Common myeloid progenitor, CD34-positive (primary cell): ENCODE measurements around the gene TINAGL1. TPM values are rescaled to one million over a fixed set of nuclear protein-coding genes. Genes with fewer than 3 reads are reported as not detected.

ENCODE experiments used
- CTCF ChIA-PET: fragments of 350-600 bp; sonication (Branson Sonifier 250); formaldehyde crosslinking; loops from one replicate; lab custom pipeline; 2021; ENCODE audit warnings: antibody characterized with exemption; lab: Charles Lee
- POLR2A ChIA-PET: fragments of 350-600 bp; sonication (Branson Sonifier 250); formaldehyde crosslinking; loops from one replicate; lab custom pipeline; 2021; ENCODE audit warnings: antibody characterized with exemption; lab: Charles Lee
- DNase-seq, 3 donors: peaks; one replicate each; pipeline versions ENCODE4 v3.0.0 to v3.0.0-alpha.2; 2013
- H3K27ac ChIP-seq, 2 experiments: 1 replicate in 1 of 2; 2 replicates in 1 of 2; pipeline ENCODE4 v1.7.0; 2013; ENCODE audit warnings: inconsistent platforms in 2 of 2, low read length in 2 of 2, mild to moderate bottlenecking in 2 of 2, low read depth in 1 of 2, moderate library complexity in 1 of 2; ENCODE audit not compliant: severe bottlenecking in 2 of 2, insufficient read depth in 1 of 2, poor library complexity in 1 of 2
- H3K27me3 ChIP-seq, 5 experiments: replicated peaks in 2 of 5; 1 replicate in 3 of 5; 2 replicates in 2 of 5; pipeline versions ENCODE4 v1.6.1 to v1.7.0; 2013; ENCODE audit warnings: low read length in 4 of 5, mild to moderate bottlenecking in 2 of 5, moderate library complexity in 2 of 5, inconsistent platforms in 1 of 5; ENCODE audit not compliant: insufficient read depth in 5 of 5, control insufficient read depth in 4 of 5
- H3K36me3 ChIP-seq, 4 experiments: 1 replicate in 2 of 4; 2 replicates in 2 of 4; pipeline versions ENCODE4 v1.6.1 to v1.7.0; 2013; ENCODE audit warnings: low read length in 3 of 4, control low read depth in 1 of 4, mild to moderate bottlenecking in 1 of 4; ENCODE audit not compliant: control insufficient read depth in 4 of 4, insufficient read depth in 4 of 4
- H3K4me1 ChIP-seq, 4 experiments: 1 replicate in 3 of 4; 2 replicates in 1 of 4; pipeline versions ENCODE4 v1.6.1 to v1.7.1; 2013; ENCODE audit warnings: low read length in 3 of 4, mild to moderate bottlenecking in 3 of 4, control low read depth in 1 of 4, inconsistent platforms in 1 of 4, moderate library complexity in 1 of 4; ENCODE audit not compliant: control insufficient read depth in 4 of 4, insufficient read depth in 4 of 4; ENCODE audit errors: control extremely low read depth in 1 of 4
- H3K4me3 ChIP-seq, 7 experiments: 1 replicate in 4 of 7; 2 replicates in 3 of 7; pipeline versions ENCODE4 v1.5.1 to v1.7.0; 2013; ENCODE audit warnings: mild to moderate bottlenecking in 7 of 7, low read length in 6 of 7, moderate library complexity in 6 of 7, inconsistent platforms in 2 of 7, low read depth in 2 of 7, control low read depth in 1 of 7; ENCODE audit not compliant: insufficient read depth in 4 of 7, control insufficient read depth in 1 of 7; ENCODE audit errors: extremely low read depth in 1 of 7
- H3K9me3 ChIP-seq, 5 experiments: 1 replicate in 4 of 5; 2 replicates in 1 of 5; pipeline versions ENCODE4 v1.6.1 to v1.7.1; 2013; ENCODE audit warnings: low read length in 4 of 5, mild to moderate bottlenecking in 2 of 5, inconsistent platforms in 1 of 5, low read depth in 1 of 5, moderate library complexity in 1 of 5; ENCODE audit not compliant: control insufficient read depth in 4 of 5, insufficient read depth in 2 of 5; ENCODE audit errors: control extremely low read depth in 1 of 5
- WGBS: methylation state at CpG from one replicate; pipeline ENCODE4 v1.1.5; 2013; ENCODE audit not compliant: insufficient coverage; 5-methylcytosine and 5-hydroxymethylcytosine counted together
- polyA plus RNA-seq: library from polyadenylated mRNA; unstranded; fragments of 120-200 nt; gene quantifications from one replicate; pipeline ENCODE4 v1.2.1, GENCODE V29; 2013

The TINAGL1 gene
- polyA plus RNA-seq, result 2.4 TPM

GRCh38 chr1:31576201-31576669 is at the start of gene TINAGL1:
TSS of gene TINAGL1 (plus strand) at chr1:31576515. CDS start at chr1:31577149, 634 bp downstream.
- peak in 2 of 3 donors; percentile 37 for DNase-seq
- peaks cover 0 to 5% (median 0%) of the 10 kb centered on the region in 5 experiments for H3K27me3 ChIP-seq
- no peak within 1 kb of the TSS for H3K27ac ChIP-seq
- peaks cover 1 to 53% (median 26%) of the 10 kb centered on the region in 4 experiments for H3K4me1 ChIP-seq
- peak within 1 kb of the TSS in 5 of 7 experiments; percentile 32 to 74 (median 57) for H3K4me3 ChIP-seq
- 14% methylated on average over 6 of the region's 25 CpGs for WGBS
- H3K9me3 ChIP-seq, result no peaks in the 10 kb centered on the region
- CTCF ChIA-PET, result interaction anchor here (1.0 to 1.2 kb wide), 2 partner anchors 11 to 16 kb away, joined by 3 to 4 read pairs; no protein-coding TSS in a partner anchor
- H3K36me3 ChIP-seq, result no peaks in the 10 kb centered on the region
- POLR2A ChIA-PET, result no interaction called here

- H3K36me3 ChIP-seq, result no peaks in the 10 kb centered on the region
- peaks cover 0 to 8% (median 4%) of the 10 kb centered on the region in 4 experiments for H3K4me1 ChIP-seq
- H3K9me3 ChIP-seq, result no peaks in the 10 kb centered on the region
- no peaks in the 10 kb centered on the region for H3K27me3 ChIP-seq
- no CpG with 5 or more reads among the region's 4 CpGs for WGBS
- H3K27ac ChIP-seq, result no peak overlapping the region
- DNase-seq, result no peak
- no peak overlapping the region for H3K4me3 ChIP-seq
- ChIA-PET CTCF (interaction anchor here (1.4 kb wide), 1 partner anchor 31 kb away, joined by 3 read pairs; no protein-coding TSS in a partner anchor), POLR2A (no interaction called here)
Observed at GRCh38 chr1:31529999-31530684, 46.2 kb upstream of the TINAGL1 start.

GRCh38 chr1:31531177-31531999 is 44.9 kb upstream of the TINAGL1 start:
- Histone ChIP-seq H3K27me3 (no peaks in the 10 kb centered on the region), H3K27ac (no peak overlapping the region), H3K9me3 (no peaks in the 10 kb centered on the region), H3K4me3 (no peak overlapping the region), H3K4me1 (peaks cover 0 to 21% (median 16%) of the 10 kb centered on the region in 4 experiments), H3K36me3 (no peaks in the 10 kb centered on the region)
- WGBS, result 90% methylated on average over 9 of the region's 10 CpGs
- ChIA-PET CTCF (interaction anchor here (0.8 to 2.5 kb wide), 6 partner anchors 9 to 141 kb away, joined by 3 to 11 read pairs (median 4); no protein-coding TSS in a partner anchor), POLR2A (no interaction called here)
- DNase-seq, result no peak

GRCh38 chr1:31532173-31532572 is 44.1 kb upstream of the TINAGL1 start:
- CTCF ChIA-PET, result interaction anchor here (1.0 to 2.5 kb wide), 4 partner anchors 10 to 110 kb away, joined by 3 to 11 read pairs (median 6); no protein-coding TSS in a partner anchor
- WGBS, result no CpG with 5 or more reads among the region's 1 CpG
- Histone ChIP-seq H3K4me3 (no peak overlapping the region), H3K36me3 (no peaks in the 10 kb centered on the region), H3K4me1 (peaks cover 0 to 23% (median 18%) of the 10 kb centered on the region in 4 experiments), H3K27ac (no peak overlapping the region), H3K27me3 (no peaks in the 10 kb centered on the region), H3K9me3 (no peaks in the 10 kb centered on the region)
- no peak for DNase-seq
- POLR2A ChIA-PET, result no interaction called here

DNA sequence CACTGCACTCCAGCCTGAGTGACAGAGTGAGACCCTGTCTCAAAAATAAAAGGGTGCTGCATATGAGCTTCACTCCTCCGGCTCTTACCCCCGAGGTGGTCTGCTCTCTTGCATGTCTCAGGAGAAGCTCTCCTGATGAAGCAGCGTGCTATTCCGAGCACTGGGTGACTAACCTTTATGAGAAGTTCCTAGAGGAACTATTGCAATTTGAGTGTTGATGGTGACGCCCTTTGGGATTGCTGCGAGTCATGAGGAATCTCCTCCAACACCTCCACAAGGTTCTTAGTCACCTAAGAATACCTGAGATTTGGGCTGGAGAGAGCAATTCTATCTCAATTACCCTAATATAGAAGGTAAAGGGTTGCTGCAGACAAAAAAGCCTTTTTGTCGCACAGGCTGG is 40.8 kb upstream of the TINAGL1 start:
- Histone ChIP-seq H3K4me1 (peaks cover 0 to 23% (median 18%) of the 10 kb centered on the region in 4 experiments), H3K4me3 (peak overlapping the region in 2 of 7 experiments; percentile 1 to 8), H3K36me3 (no peaks in the 10 kb centered on the region), H3K27ac (no peak overlapping the region), H3K9me3 (peaks cover 0 to 4% (median 0%) of the 10 kb centered on the region in 5 experiments), H3K27me3 (no peaks in the 10 kb centered on the region)
- WGBS, result no CpG with 5 or more reads among the region's 7 CpGs
- no peak for DNase-seq
- POLR2A ChIA-PET, result no interaction called here
- CTCF ChIA-PET, result interaction anchor here (0.6 to 3.8 kb wide), 5 partner anchors 13 to 99 kb away, joined by 3 to 21 read pairs (median 4); no protein-coding TSS in a partner anchor

DNA sequence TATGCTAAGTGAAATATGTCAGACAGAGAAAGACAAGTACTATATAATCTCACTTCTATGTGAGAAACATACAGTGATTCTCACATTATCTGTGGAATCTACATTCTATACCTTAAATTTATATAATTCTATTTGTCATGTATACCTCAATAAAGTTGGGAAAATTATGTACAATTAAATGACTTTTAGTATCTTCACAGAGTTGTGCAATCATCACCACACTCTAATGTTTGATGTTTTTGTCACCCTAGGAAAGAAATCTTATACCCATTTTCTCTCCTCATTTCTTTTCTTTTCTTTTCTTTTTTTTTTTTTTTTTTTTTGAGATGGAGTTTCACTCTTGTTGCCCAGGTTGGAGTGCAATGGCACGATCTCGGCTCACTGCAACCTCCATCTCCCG is 37.0 kb upstream of the TINAGL1 start:
- no CpG with 5 or more reads among the region's 3 CpGs for WGBS
- CTCF ChIA-PET, result interaction anchor here (0.9 kb wide), 1 partner anchor 134 kb away, joined by 3 read pairs; no protein-coding TSS in a partner anchor
- no peaks in the 10 kb centered on the region for H3K36me3 ChIP-seq

More for the DNA sequence above, 37.0 kb upstream of the TINAGL1 start:
- DNase-seq, result no peak
- no peak overlapping the region for H3K27ac ChIP-seq
- peaks cover 3 to 26% (median 14%) of the 10 kb centered on the region in 5 experiments for H3K9me3 ChIP-seq
- POLR2A ChIA-PET, result no interaction called here
- no peak overlapping the region for H3K4me3 ChIP-seq
- H3K4me1 ChIP-seq, result peaks cover 0 to 21% (median 18%) of the 10 kb centered on the region in 4 experiments
- H3K27me3 ChIP-seq, result no peaks in the 10 kb centered on the region
